NCI-H526 (cell line): ENCODE results near the gene SIGLEC14.
"Not testable (repeated sequence)": the region's sequence is repeated elsewhere in the genome, so short reads cannot be mapped to it uniquely, and the experiment has no call there.

Experiments
- DNase-seq, 2 experiments: peaks; one replicate each; lab custom pipeline; 2025; lab: John Stamatoyannopoulos, UW

Gene SIGLEC14

DNA sequence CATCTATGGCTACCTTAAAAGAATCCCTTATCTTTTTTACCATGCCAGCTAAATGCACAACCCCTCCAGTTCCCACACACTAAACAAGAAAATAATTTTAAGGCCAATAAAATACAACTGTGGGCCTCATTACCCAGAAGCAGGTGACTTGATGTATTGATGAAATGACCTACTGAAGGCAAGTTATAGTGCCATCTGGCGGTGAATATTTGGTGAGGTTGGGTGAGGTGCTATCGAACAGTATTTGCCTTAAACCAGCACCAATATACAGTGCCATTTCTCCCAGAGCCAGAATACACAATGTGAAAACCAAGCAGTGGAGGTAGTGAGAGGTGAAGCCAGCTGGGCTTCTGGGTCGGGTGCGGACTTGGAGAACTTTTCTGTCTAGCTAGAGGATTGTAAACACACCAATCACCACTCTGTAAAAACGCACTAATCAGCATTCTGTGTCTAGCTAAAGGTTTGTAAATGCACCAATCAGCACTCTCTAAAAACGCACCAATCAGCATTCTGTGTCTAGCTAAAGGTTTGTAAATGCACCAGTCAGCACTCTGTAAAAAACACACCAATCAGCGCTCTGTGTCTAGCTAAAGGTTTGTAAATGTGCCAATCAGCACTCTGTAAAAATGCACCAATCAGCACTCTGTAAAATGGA is 29.4 kb upstream of the SIGLEC14 start:
- DNase-seq = peak; percentile 40 to 72

DNA sequence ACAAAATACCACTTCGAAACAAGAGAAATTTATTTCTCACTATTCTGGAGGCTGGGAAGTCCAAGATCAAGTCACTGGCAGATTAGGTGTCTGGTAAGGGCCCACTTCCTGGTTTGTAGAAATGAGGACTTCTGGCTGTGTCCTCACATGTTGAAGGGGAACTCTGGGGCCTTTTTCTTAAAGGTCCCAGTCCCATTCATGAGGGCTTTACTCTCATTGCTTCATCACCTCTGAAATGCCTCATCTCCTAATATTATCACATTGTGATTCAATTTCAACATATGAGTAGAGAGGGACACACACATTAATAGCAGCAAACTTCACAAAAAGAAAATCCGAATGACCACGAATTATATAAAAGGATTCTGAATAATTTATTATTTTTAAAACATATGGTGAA is 21.6 kb upstream of the SIGLEC14 start:
- no peak for DNase-seq

DNA sequence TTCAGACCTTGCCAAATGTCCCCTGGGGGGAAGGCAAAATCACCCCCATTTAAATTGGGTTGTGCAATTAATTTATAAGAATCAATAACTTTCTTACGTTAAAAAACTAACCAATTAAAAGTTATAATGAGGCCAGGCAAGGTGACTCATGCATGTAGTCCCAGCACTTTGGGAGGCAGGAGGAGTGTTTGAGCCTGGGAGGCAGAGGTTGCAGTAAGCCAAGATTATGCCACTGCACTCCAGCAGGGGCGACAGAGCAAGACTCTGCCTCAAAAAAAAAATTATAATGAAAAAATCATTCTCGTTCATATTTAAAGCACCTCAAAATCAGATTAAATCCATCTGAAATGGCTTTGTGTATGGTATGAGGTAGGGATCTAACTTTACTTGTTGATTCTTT is 18.4 kb upstream of the SIGLEC14 start:
- DNase-seq = no peak

DNA sequence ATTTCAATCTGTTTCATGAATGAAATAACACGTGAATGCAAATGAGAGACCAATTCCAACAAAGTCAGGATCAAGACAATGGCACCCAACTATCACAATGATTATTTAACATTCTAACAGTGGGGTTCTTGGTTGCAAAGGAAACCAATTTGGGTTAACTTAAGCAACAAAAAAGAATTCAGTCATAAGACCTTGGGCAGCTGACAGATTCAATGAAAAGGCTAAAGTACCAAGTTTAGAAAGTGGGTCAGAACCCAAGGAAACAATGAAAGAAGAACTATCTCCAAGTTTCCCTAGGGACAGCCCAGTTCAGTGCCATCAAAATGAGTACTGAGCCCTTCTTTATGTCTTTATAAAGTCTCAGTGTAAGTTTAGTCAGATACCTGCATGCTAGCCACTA is 17.5 kb upstream of the SIGLEC14 start:
- no peak for DNase-seq

DNA sequence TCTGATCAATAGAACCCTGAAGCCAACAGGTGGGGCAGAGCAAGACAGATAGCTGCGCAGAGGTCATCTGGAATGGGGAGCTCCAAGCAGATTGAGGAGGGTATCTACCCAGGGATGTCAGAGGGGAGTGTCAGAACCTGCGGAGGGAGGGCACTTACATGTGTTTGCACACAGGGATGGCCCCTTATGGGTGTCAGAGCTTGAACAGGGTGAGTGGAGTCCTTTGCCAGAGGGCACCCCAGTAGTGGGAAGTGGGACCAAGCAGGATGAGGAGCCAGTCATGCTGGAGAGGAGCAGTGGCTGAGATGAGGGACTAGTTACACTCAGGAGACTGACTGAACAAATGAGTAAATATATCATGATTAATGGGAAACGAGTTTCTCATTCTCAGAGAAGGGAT is 17.0 kb upstream of the SIGLEC14 start:
- DNase-seq = no peak

DNA sequence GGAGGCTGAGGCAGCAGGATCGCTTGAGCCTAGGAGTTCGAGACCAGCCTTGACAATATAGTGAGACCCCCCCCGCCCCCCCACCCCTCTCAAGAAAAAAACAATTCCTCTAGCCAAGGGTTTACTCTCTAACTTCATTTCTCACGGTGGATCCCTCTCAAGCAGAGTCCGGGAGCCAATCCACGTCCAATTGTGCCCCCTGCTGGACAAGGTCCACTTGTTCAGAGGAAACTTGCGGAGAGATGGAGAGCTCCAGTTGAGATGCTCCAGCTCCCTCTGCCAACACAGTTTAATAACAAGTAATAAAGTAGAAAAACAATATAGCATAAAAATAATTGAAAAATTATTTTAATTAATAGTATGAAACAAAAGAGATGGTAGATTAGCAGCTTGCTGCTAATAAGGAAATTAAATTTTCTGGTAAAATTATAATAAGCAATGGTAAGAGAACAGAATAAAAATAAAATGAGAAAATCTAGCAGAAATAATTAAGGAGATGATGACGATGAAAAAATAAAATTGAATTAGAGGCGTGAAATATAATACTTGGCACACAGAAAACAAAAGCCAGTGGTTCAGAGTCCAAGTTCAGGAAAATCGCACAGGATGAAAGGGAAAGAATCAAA is 14.5 kb upstream of the SIGLEC14 start:
- peak; percentile 77 to 94 for DNase-seq

DNA sequence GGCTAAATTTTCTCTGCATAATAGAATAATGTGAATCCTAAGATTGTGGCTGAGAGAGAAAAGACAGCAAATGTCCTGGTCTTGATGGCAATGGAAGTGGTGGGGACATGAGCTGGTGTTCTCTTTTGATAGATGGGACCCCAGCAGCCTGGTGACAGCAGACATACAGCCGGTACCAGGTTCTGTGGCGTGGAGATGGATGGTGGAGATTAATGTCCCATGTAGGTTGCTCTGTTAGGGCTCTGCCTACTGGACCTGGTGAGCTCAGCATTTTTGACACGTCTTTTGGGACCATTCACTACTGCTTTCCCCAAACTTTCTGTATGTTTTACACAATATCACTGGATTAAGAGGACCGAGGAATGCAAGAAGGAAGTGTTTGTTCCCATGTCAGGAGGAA is 8.2 kb upstream of the SIGLEC14 start:
- DNase-seq = peak in 1 of 2 experiments; percentile 32

DNA sequence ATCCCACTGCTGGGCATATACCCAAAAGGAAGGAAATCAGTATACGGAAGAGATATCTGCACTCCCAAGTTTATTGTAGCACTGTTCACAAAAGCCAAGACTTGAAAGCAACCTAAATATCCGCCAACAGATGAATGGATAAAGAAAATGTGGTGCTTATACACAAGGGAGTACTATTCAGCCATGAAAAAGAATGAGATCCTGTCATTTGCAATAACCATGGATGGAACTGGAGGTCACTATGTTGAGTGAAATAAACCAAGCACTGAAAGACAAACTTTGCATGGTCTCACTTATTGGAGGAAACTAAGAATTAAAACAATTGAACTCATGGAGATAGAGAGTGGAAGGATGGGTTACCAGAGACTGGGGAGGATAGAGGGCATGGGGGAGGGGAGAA is 6.5 kb upstream of the SIGLEC14 start:
- DNase-seq = no peak

DNA sequence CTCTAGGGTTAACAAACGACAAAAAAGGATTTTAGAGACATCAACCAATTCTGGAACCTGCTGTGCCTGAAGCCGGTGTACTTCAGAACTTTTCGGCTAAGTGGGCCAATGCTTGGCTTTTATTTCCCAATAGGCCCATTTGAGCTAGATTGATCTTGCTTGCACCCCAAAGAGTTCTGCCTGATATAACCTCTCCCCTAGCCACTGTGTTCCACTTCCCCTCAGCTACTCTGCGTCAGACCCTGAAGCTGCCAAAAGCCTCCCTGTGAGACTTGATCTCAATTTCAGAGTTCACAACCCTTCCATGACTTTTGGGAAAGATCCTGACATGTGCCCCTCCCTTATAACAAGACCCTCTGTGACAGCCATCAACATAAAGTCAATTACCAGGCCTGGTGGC is 5.6 kb upstream of the SIGLEC14 start:
- no peak for DNase-seq

DNA sequence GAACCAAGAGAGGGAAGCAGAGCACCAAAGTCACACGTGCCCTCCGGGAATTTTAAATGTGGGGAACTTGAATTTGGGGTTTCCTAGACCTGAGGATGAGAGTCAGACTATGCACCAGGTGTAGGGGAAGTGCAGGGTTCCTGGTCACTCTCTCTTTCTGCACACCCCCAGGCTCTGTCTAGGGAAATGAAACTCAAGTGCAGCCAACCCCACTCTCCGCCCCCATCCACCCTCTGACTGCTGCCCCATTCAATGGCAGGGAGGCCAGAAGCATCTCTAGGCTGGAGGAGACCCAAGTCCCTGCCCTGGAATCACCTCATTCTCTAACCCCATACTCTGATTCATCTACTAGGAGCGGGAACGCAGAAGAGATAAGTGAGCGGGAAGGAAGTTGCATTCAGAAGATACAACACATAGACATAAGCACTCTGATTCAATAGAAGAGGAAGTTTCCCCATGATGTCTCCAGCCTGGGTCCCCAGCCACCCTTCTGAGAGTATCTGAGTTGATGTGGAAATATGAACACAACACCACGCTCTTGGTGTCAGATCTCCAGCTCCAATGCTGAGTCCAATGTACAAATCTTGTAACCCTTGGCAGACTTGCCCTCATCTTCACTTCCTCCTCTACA is 4.7 kb upstream of the SIGLEC14 start:
- no peak for DNase-seq

DNA sequence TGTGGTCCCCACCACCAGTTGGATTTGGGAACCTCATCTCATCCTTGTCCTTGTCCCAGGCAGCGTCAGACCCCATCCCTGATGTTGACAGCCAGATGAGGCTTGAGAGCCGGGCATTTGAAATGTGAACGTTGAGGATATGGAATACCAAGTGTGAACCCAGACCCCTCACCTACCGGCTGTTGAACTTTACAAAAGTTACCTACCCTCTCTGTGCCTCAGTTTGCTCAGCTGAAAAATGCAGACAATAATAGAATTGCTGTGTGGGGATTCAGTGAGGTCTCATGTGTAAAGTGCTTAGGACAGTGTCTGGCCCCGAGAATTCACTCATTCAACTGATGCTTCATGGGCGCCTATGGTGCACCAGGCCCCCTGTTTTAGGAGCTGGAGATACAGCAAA is 693 bp upstream of the SIGLEC14 start:
- no peak for DNase-seq

DNA sequence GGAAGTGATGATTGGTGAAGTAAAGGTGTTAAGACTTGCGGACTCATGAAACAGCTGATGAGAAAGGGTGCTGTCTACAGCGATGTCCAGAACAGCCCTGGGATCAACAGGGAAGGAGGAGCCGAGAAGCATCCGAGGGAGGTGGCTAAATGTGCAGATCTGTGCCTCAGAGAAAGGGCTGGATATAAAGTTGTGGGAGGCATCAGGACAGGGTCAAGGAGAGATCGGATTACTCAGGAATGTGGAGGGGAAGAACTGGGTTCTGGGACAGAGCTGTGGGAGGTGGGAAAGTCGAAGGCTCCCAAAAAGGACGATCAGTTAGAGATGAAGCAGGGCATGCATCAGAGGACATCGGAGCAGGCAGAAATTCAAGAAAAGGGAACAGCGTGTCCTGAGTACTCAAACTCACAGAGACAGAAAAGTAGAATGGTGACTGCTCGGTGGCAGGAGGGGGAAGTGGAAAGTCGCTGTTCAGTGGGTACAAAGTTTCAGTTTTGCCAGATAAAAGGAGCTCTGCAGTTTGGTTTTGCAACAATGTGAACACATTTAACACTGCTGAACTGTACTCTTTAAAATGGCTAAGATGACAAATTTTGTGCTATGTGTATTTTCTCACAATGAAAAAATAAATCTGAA is 1.9 kb downstream of the SIGLEC14 start:
- DNase-seq = no peak

DNA sequence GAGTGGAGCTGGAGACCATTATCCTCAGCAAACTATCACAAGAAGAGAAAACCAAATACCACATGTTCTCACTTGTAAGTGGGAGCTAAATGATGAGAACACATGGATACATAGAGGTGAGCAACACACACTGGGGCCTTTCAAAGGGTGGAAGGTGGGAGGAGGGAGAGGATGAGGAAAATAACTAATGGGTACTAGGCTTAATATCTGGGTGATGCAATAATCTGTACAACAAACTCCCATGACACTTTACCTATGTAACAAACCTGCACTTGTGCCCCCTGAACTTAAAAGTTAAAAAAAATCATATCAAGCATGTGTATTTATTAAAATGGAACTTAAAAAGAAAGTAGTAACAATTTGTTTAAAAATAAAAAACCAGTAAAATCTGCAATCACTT is 5.0 kb downstream of the SIGLEC14 start:
- DNase-seq = no peak

DNA sequence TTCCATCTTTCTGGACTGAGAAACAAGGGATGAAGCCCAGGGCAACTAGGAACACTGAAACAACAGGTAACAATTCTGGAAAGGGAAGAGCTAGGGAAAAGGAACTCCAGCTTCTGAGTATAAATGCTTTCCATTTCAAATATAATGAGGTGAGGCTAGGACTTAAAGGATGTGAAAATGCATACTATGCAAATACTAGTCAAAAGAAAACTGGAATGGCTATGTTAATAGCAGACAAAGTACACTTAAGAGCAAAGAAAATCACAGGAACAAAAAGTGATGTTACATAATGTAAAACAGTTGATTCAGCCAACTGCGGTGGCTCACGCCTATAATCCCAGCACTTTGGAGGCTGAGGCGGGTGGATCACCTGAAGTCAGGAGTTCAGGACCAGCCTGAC is 6.2 kb downstream of the SIGLEC14 start:
- DNase-seq = no peak

DNA sequence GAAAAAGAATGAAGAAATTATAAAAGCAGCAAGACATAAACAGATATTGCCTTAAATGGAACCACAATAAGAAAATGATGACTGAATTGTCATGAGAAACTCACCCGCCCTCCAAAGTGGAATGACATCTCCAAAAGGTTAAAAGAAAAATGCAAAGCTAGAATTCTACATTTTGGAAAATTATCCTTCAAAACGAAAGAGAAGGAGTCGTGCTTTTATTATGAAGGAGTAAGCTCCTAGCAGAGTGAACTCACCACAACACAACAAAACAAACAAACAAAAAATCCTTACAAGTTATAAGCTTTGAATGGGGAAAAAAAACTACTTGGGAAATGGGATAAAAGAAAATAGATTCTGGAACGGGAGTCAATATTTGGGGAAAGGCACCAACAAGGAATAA is 6.7 kb downstream of the SIGLEC14 start:
- DNase-seq = no peak

DNA sequence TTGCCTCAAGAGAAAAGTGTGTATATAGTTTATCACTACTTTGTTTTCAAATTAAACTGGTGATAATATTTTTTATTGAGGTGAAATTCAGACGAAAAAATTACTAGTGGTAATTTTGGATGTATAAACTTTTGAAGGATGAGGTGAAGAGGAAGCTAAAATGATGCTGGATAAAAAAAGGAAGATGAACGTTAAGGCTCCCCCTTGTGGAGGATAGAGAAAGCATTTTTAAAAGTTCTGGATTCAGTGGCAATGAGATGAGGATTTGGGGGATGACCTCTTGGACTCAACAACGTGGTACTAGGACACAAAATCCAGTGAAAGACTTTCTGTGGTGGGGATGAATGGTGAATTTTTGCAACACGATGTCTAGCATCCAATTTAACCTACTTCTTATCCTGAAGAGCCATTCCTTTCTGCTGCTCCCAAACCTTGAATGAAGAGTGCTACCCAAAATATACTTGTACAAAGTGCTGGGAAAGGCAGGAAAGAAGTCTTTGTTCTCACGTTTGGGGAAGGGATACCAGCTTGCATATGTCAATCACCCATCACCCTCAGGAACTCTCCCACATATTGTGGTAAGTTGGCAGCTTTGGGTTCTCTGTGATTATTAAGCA is 9.2 kb downstream of the SIGLEC14 start:
- peak in 1 of 2 experiments; percentile 36 for DNase-seq

DNA sequence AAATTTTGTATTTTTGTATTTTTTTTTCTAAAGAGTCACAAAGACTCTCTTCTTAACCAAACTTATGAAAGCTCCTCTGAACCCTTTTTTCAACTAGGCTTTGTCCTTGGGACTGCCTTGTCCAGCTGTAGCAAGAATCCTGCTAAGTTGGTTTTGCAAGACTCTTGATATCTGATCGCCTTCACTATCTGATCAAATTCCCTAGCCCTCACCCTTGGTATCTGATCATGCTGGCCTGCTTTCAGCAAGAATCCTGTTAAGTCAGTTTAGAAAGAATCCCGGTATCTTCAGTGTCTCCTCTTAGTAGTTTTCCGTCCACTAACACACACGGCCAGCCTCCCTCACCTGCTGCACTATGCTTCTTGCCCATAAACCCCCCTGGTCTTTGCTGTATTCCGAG is 14.5 kb downstream of the SIGLEC14 start:
- no peak for DNase-seq

DNA sequence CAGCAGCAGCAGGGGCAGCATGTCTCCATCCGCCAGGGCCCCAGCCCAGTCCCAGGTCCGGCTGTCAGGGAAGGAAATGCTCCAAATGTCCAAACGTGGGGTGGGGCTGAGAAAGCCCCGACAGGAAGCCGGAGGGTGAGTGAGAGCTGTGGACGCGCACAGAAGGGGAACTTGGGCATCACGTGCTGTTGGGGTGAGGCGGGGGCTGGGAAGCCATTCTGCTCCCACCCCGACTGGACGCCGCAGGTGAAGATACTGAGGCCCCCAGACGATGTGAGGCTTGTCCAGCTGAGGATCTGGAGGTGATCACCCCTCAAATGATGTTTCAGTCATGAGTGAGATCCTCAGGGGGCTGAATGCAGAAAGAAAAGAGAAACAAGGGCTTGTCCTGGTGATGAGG is 16.3 kb downstream of the SIGLEC14 start, which contains the start of gene SIGLEC5:
SIGLEC5 (minus strand) TSS at position 87 of the 400 bp plus-strand sequence; CDS start at position 21, 66 bp downstream.
- DNase-seq = not testable (repeated sequence)

DNA sequence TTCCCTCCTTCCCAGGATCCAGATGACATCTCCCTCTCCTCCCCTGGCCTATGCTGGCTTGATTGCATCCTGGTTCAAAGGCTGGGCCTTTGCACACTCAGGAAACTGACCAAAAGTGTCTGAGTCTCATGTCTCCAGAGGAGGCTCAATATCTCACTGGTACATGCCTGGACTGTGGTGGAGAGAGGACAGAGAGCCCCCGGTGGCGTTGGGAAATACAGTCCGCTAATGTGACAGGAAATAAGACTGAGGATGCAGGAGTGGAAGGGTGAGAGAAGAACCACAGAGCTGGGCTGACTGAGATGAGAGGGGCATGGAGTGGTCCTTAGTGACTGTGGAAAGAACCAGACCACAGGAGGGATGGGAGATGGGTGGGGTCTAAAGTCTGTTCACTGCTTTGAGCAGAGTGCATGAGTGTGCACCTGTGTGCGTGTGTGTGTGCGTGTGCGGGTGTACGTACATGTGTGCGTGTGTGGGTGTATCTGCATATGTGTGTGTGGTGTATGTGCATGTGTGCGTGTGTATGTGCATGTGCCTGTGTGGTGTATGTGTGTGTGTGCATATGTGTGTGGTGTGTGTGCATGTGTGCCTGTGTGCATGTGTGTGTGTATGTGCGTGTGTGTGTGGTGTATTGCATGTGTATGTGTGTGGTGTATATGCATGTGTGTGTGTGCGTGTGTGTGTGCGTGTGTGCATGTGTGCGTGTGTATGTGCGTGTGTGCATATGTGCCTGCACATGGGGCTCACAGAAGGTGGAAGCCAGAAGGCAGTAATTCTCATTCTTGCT is 18.3 kb downstream of the SIGLEC14 start:
- DNase-seq = no peak

DNA sequence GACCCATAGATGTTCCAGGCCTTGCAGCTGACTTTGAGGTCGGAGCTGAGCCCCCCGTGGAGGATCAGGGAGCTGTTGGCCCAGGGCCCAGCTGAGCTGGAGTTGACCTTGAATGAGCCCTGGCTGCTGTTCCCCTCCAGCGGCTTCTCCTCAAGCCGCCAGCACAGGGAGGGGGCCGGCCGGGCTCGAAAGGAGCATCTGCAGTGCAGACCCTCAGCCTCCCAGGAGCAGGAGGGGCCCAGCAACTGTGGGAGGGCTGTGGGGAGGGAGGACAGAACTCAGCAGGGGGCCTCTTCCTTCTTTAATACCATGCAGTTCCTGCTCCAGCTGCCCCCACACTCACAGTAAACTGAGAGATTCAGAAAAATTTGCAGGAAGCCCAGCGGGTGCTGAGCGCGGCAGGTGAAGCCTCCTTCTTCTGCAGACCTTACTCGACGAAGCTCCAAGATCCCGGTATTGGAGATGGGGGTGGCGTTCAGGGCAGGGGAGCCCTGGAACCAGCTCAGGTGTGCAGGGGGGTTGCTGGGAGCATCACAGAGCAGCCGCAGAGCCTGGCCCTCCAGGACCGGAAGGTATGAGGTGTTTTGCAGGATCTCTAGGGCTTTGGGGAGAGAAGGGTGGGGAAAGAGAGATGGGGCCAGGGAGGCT is 19.0 kb downstream of the SIGLEC14 start:
- no peak for DNase-seq

DNA sequence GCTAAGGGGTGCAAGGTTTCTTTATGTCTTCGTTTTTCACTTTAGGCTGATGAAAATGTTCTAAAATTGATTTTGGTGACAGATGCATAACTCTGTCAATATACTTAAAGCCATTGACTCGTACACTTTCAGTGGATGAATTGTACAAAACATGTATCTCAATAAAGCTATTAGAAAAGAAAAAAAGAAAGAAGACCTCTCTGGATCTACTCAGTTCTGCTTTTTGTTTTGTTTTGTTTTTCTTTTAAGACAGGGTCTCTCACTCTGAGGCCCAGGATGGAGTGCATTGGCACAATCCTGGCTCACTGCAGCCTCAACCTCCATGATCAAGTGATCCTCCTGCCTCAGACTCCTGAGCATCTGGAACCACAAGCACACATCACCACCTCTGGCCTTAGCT is 19.9 kb downstream of the SIGLEC14 start:
- no peak for DNase-seq
